Breast epithelium (tissue), 4 donors: ENCODE measurements around the gene DNAJA2. TPM values are rescaled to one million over a fixed set of nuclear protein-coding genes. Genes with fewer than 3 reads are reported as not detected.

Experiments
- DNase-seq, 2 donors: peaks; one replicate each; pipeline ENCODE4 v3.0.0-alpha.2; 2019; ENCODE audit warnings: low spot score in 2 of 2
- H3K27ac ChIP-seq, 2 donors: fragments of 200-600 bp; sonication (generic) in 1 of 2; one replicate each; pipeline ENCODE4 v1.5.1; 2016 to 2019; ENCODE audit warnings: mild to moderate bottlenecking in 1 of 2
- H3K27me3 ChIP-seq, 2 donors: fragments of 200-600 bp; sonication (generic) in 1 of 2; one replicate each; pipeline versions ENCODE4 v1.5.1 to v1.6.0; 2017 to 2019; ENCODE audit warnings: control low read depth in 1 of 2, mild to moderate bottlenecking in 1 of 2
- H3K36me3 ChIP-seq: fragments of 200-600 bp; one replicate; pipeline ENCODE4 v1.5.1; 2019
- H3K4me1 ChIP-seq, 2 donors: fragments of 200-600 bp; sonication (generic); one replicate each; pipeline ENCODE4 v1.5.1; 2016 to 2019; ENCODE audit warnings: control low read depth in 1 of 2
- H3K4me3 ChIP-seq, 3 donors: fragments of 200-600 bp; sonication (generic); 1 replicate in 2 of 3; 2 replicates in 1 of 3; pipeline ENCODE4 v1.5.1; 2016 to 2019; ENCODE audit warnings: mild to moderate bottlenecking in 3 of 3, moderate library complexity in 2 of 3
- H3K9me3 ChIP-seq, 2 donors: fragments of 200-600 bp; sonication (generic) in 1 of 2; one replicate each; pipeline ENCODE4 v1.5.1; 2016 to 2019; ENCODE audit warnings: control low read depth in 1 of 2
- POLR2A ChIP-seq: fragments of 450-650 bp; IDR thresholded peaks from one replicate; pipeline ENCODE4 v1.6.1; 2016; ENCODE audit warnings: antibody characterized with exemption, mild to moderate bottlenecking, moderate library complexity
- POLR2AphosphoS5 ChIP-seq, 3 donors: sonication (generic); formaldehyde crosslinking; IDR thresholded peaks; one replicate each; pipeline ENCODE4 v1.6.1; 2017; ENCODE audit warnings: antibody characterized with exemption in 3 of 3
- intact Hi-C: fragments of 100-400 bp; cut with DNase I; formaldehyde crosslinking; loops from one replicate; pipeline ENCODE4 v1.15.1; 2023; ENCODE audit warnings: low total_unique reads
- total RNA-seq, 3 donors: library from RNA; depleted of rRNA; stranded (reverse); fragments of >200 nt; gene quantifications; one replicate each; pipeline ENCODE4 v1.1.0, GENCODE V29; 2016
- TF ChIP-seq, protein P1 (sequence below), 3 donors: fragments of 450-650 bp; IDR thresholded peaks; one replicate each; pipeline ENCODE4 v1.5.1; 2016 to 2017; ENCODE audit warnings: antibody characterized with exemption in 3 of 3, mild to moderate bottlenecking in 3 of 3, moderate library complexity in 3 of 3

The DNAJA2 gene
- total RNA-seq, 3 donors from 2014 or later = 44.6 to 65.3 (median 51.2) TPM

DNA sequence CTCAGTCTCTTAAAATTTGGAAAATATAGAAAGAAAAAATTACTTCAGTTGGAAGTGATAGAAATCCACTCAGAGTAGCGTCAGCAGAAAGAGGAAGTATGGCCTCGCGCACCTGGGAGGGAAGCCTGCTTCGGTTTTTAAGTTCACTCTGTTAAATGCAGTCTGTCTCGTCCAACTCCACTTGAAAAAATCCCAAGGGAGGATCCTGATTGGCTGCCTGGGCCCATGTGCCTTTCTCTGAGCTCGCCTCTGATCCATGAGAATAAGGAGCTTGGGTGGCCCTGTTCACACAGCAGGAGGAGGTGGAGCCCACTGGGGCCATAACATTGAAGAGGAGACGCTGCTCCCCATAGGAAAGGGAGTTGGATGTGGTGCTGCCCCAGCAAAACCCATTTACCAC, 40.7 kb downstream of the DNAJA2 start:
- no peaks in the 10 kb centered on the region for H3K36me3 ChIP-seq
- no peaks in the 10 kb centered on the region for H3K9me3 ChIP-seq
- no peak for DNase-seq
- intact Hi-C loops = no loop called here
- H3K27me3 ChIP-seq = no peaks in the 10 kb centered on the region
- no peak overlapping the region for H3K4me3 ChIP-seq
- no peak overlapping the region for H3K27ac ChIP-seq
- TF ChIP-seq, protein P1, sequence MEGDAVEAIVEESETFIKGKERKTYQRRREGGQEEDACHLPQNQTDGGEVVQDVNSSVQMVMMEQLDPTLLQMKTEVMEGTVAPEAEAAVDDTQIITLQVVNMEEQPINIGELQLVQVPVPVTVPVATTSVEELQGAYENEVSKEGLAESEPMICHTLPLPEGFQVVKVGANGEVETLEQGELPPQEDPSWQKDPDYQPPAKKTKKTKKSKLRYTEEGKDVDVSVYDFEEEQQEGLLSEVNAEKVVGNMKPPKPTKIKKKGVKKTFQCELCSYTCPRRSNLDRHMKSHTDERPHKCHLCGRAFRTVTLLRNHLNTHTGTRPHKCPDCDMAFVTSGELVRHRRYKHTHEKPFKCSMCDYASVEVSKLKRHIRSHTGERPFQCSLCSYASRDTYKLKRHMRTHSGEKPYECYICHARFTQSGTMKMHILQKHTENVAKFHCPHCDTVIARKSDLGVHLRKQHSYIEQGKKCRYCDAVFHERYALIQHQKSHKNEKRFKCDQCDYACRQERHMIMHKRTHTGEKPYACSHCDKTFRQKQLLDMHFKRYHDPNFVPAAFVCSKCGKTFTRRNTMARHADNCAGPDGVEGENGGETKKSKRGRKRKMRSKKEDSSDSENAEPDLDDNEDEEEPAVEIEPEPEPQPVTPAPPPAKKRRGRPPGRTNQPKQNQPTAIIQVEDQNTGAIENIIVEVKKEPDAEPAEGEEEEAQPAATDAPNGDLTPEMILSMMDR (IDR thresholded peaks at IDR 0.05) = no peak
- TF ChIP-seq POLR2A = no peak
- TF ChIP-seq POLR2AphosphoS5 (IDR thresholded peaks at IDR 0.05) = no peak
- H3K4me1 ChIP-seq = no peaks in the 10 kb centered on the region

DNA sequence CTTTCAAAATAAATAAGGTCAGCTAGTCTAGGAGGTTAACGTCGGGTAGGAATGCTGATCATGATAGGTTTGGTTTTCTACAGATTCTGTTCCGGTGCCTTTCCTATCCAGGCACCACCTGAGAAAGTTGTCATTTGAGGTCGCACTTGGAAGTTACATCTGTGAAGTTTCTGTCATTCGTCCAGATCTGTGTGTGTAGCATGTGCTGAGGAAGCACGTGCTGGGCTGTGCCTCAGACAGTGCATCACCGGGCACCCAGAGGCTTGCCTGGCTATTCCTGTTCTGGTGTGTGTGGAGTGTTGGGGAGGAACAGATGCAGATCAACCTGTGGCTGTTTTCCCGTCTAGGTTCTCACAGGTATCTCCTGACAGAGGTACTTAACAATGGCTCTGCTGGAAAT, 42.6 kb downstream of the DNAJA2 start:
- no peaks in the 10 kb centered on the region for H3K4me1 ChIP-seq
- intact Hi-C loops = no loop called here
- no peak overlapping the region for H3K27ac ChIP-seq
- no peak overlapping the region for H3K4me3 ChIP-seq
- DNase-seq = no peak
- H3K27me3 ChIP-seq = no peaks in the 10 kb centered on the region
- TF ChIP-seq POLR2A = no peak
- TF ChIP-seq, protein P1 (IDR thresholded peaks at IDR 0.05) = no peak
- TF ChIP-seq POLR2AphosphoS5 (IDR thresholded peaks at IDR 0.05) = no peak
- H3K9me3 ChIP-seq = no peaks in the 10 kb centered on the region
- no peaks in the 10 kb centered on the region for H3K36me3 ChIP-seq

DNA sequence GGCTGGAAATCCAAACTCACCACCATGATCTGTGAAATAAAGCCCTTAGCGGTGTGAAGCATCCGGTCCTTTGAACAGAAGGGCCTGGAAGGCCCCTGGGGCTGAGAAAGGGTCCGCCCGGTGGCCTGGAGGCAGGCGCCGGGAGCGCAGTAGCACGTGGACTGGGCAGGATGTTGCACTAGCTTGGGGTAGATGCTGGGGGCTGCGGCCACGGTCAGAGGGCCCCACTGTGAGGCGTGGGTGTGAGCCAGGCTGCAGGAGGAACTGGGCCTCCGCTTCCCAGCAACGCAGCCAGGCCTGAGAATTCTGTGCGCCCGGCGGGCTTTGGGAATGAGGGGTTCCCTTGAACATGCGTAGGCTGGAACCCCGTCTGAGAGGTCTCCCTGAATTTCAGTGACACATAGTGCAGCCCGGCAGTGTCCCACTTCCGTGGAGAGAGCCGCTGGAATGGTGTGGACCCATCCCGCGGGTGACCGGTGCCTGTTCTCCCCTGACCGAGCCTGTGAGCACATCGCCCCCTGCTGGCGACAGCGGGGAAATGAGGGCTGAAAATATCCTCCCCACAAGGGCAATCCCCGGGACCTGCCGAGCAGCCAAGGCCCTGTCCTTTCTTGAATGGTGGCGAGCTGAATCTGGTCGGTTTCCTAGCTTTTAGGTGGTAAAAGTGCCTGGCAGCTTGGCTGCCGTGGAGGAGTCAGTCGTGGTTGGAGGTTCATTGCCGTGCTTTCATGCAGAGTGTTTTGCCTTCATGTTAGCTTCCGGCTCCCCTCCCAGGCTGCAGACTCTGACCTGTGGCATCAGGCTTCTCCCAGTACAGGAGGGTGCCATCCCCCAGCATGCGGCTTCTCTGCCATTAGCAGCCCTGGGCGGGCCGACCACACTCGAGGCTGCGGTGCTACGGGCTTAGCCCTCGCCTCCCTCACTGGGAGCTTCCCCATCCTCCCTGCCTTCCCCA, 43.8 kb downstream of the DNAJA2 start:
- no peak overlapping the region for H3K4me3 ChIP-seq
- no peak overlapping the region for H3K27ac ChIP-seq
- H3K27me3 ChIP-seq = no peaks in the 10 kb centered on the region
- no peaks in the 10 kb centered on the region for H3K36me3 ChIP-seq
- TF ChIP-seq, protein P1 (IDR thresholded peaks at IDR 0.05) = peak; percentile 55 to 66 (median 66)
- no peak for TF ChIP-seq POLR2AphosphoS5 (IDR thresholded peaks at IDR 0.05)
- TF ChIP-seq POLR2A = no peak
- no peaks in the 10 kb centered on the region for H3K4me1 ChIP-seq
- peak; percentile 39 to 80 for DNase-seq
- no peaks in the 10 kb centered on the region for H3K9me3 ChIP-seq
- intact Hi-C loops = no loop called here

DNA sequence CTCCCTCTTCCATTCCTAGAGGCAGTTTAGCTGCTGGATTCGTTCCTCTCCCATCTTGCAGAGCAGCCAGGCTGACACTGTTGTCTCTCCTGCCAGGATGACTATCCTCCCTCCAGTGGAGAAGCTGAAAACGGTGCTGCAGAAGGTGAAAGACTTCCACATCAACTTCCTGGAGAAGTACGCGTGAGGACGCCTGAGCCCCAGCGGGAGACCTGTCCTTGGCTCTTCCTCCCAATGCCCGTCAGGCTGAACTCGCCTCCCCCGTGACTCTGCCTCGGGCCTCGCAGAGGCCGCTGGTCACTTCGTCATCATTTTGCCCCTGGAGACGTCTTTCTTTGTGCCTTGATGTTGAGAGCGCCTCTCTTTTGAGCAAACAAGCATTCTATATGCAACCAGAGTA, 44.7 kb downstream of the DNAJA2 start:
- Histone ChIP-seq H3K27ac (no peak overlapping the region), H3K4me1 (no peaks in the 10 kb centered on the region), H3K9me3 (no peaks in the 10 kb centered on the region), H3K4me3 (no peak overlapping the region), H3K27me3 (no peaks in the 10 kb centered on the region), H3K36me3 (no peaks in the 10 kb centered on the region)
- TF ChIP-seq, protein P1 (IDR thresholded peaks at IDR 0.05) = no peak
- no peak for TF ChIP-seq POLR2AphosphoS5 (IDR thresholded peaks at IDR 0.05)
- no peak for TF ChIP-seq POLR2A
- no peak for DNase-seq
- intact Hi-C loops = no loop called here

DNA sequence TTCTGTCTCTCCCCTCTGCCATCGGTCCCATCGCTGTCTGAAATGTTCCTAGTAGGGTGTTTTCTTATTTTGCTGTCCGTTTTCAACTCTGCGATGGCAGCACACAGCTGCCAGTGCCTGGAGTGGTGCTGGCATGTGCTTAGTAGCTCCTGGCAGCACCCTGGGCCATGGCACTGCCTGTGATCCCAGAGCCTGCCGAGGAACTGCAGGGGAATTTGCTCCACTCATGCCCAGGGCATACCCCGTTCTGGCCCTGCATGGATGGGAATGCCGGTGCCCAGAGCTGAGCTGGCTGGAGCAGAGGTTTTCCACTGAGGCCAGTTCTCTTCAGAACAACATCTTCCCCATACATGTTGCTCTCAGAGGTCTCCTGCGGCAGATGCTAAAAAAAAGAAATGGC, 46.2 kb downstream of the DNAJA2 start:
- no peaks in the 10 kb centered on the region for H3K9me3 ChIP-seq
- H3K27me3 ChIP-seq = no peaks in the 10 kb centered on the region
- DNase-seq = no peak
- H3K27ac ChIP-seq = no peak overlapping the region
- H3K4me3 ChIP-seq = no peak overlapping the region
- intact Hi-C loops = no loop called here
- no peak for TF ChIP-seq POLR2AphosphoS5 (IDR thresholded peaks at IDR 0.05)
- TF ChIP-seq, protein P1 (IDR thresholded peaks at IDR 0.05) = no peak
- TF ChIP-seq POLR2A = no peak
- no peaks in the 10 kb centered on the region for H3K4me1 ChIP-seq
- H3K36me3 ChIP-seq = no peaks in the 10 kb centered on the region
